MM.1S (cell line): ENCODE measurements around the gene PAGR1.

Experiments
- EZH2 ChIP-seq: fragments of 300-600 bp; sonication (generic); optimal IDR thresholded peaks from 2 replicates; pipeline ENCODE3; 2017; ENCODE audit warnings: low read depth, mild to moderate bottlenecking, antibody characterized with exemption, low read length, mixed read lengths
- EZH2phosphoT487 ChIP-seq: fragments of 300-600 bp; sonication (generic); IDR thresholded peaks from 2 replicates; pipeline ENCODE4 v1.6.1; 2018; ENCODE audit warnings: antibody characterized with exemption, low read length
- TF ChIP-seq, protein P1 (sequence below): fragments of 300-600 bp; sonication (generic); IDR thresholded peaks from 2 replicates; pipeline ENCODE4 v1.5.1; 2016; ENCODE audit warnings: antibody characterized with exemption, low read length, mixed read lengths

DNA sequence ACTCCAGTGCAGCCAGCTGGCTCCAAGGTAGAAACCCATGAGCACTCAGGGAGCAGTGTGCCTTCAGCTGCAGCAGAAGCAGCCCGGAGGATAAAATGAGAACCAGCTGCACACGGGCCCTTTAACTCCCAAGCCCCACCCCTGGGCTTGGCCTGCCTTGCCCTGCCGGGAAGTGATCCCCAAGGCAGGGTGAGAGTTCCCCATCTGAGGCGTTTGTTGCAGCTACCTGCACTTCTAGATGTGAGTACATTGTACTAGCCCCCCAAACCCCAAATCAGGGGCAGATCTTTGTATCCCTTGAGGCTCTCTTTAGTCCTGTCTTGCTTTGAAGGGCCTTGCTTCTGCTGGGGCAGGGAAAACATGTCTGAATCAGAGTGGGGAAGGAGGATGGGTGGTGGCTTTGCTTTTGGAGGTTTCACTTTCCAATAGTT, 4.3 kb downstream of the PAGR1 start, which contains the start of gene MVP:
- TF ChIP-seq, protein P1, sequence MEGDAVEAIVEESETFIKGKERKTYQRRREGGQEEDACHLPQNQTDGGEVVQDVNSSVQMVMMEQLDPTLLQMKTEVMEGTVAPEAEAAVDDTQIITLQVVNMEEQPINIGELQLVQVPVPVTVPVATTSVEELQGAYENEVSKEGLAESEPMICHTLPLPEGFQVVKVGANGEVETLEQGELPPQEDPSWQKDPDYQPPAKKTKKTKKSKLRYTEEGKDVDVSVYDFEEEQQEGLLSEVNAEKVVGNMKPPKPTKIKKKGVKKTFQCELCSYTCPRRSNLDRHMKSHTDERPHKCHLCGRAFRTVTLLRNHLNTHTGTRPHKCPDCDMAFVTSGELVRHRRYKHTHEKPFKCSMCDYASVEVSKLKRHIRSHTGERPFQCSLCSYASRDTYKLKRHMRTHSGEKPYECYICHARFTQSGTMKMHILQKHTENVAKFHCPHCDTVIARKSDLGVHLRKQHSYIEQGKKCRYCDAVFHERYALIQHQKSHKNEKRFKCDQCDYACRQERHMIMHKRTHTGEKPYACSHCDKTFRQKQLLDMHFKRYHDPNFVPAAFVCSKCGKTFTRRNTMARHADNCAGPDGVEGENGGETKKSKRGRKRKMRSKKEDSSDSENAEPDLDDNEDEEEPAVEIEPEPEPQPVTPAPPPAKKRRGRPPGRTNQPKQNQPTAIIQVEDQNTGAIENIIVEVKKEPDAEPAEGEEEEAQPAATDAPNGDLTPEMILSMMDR: no peak
- TF ChIP-seq EZH2phosphoT487 (no peak), EZH2 (no peak)
